ENCODE measurements around the gene GARIN3.

Gene GARIN3

DNA sequence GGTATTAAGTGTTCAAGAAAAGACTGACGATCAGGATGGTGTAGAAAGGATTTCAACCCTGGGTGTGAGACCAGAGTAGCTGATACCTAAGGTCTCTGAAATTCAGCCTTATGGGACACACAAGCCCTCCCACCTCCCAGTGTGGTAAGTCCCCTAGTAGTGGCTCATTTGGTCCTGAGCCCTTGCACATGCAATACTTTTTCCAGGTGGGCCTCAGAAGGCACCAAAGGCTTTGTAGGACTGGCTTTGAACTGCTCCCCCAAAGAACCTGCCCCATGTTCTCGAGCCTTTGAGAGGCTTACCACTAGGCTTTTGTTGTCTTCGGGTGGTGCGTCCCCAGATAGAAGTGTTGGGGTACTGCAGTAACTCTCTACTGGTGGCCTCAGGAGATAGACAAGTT lies 803 bp downstream of the GARIN3 start:
- Histone ChIP-seq H3K27me3 (ENCODE audit: insufficient read depth, low read length) (peaks cover 65% of the 10 kb centered on the region), H3K4me3 (ENCODE audit: low read depth, low read length) (no peak overlapping the region), H3K79me2 (ENCODE audit: control insufficient read depth, insufficient read depth, low read length, unreplicated experiment) (no peaks in the 10 kb centered on the region), H3K36me3 (ENCODE audit: insufficient read depth, low read length) (no peaks in the 10 kb centered on the region), H3K4me1 (ENCODE audit: control insufficient read depth, insufficient read depth, low read length, unreplicated experiment) (no peaks in the 10 kb centered on the region), H3K27ac (ENCODE audit: low read depth, low read length) (no peak overlapping the region), H2AFZ (ENCODE audit: low read length, unreplicated experiment) (no peak overlapping the region)

DNA sequence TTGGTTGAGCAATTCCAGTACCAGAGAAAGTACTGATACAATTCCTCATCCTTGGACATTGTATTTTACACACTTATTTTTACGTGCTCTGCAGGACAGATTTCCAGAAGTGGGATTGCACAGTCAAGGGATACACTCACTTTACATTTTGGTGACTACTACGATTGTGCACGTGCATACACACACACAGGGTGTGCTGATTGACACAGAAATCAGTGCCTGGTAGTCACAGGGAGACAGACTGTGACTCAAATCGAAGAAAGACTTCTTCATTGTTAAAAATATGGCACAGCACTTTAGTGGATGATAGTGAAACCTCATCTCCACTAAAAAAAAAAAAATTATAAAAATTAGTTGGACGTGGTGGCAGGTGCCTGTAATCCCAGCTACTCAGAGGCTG lies 1.5 kb downstream of the GARIN3 start:
- H3K27me3 ChIP-seq (ENCODE audit: insufficient read depth, low read length) = peaks cover 72% of the 10 kb centered on the region
- H2AFZ ChIP-seq (ENCODE audit: low read length, unreplicated experiment) = no peak overlapping the region
- H3K4me1 ChIP-seq (ENCODE audit: control insufficient read depth, insufficient read depth, low read length, unreplicated experiment) = no peaks in the 10 kb centered on the region
- H3K27ac ChIP-seq (ENCODE audit: low read depth, low read length) = no peak overlapping the region
- no peak overlapping the region for H3K4me3 ChIP-seq (ENCODE audit: low read depth, low read length)
- no peaks in the 10 kb centered on the region for H3K36me3 ChIP-seq (ENCODE audit: insufficient read depth, low read length)
- no peaks in the 10 kb centered on the region for H3K79me2 ChIP-seq (ENCODE audit: control insufficient read depth, insufficient read depth, low read length, unreplicated experiment)

DNA sequence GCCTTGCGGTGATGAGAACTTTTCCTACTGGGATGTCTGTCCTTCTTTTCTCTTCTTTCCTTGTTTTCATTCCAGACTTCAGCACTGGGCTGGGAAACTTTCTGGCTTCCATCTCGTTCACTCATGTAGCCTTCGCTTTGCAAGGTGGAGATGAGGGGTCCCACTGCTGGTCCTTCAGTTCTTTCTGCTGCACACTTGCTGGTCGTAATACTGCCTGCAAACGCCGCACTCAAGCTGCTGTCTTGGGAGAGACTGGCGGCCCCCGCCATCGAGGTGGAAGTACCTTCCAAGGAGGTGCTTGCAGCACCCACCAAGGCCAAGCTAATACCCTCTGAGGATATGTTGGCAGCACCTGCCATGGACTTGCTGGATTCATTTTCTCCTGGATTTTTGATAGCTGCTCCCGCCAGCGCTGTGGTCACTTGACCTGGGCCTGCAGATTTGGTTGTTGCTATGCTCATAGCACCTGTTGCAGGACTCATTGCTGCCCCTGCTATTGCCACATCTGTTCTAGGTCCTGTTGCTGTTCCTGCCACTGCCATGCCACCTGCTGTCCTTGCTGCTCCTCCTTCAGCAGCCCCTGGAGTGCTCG lies 3.0 kb downstream of the GARIN3 start:
- Histone ChIP-seq H3K36me3 (ENCODE audit: insufficient read depth, low read length) (no peaks in the 10 kb centered on the region), H3K27ac (ENCODE audit: low read depth, low read length) (no peak overlapping the region), H3K27me3 (ENCODE audit: insufficient read depth, low read length) (peaks cover 80% of the 10 kb centered on the region), H2AFZ (ENCODE audit: low read length, unreplicated experiment) (no peak overlapping the region), H3K4me1 (ENCODE audit: control insufficient read depth, insufficient read depth, low read length, unreplicated experiment) (no peaks in the 10 kb centered on the region), H3K4me3 (ENCODE audit: low read depth, low read length) (no peak overlapping the region), H3K79me2 (ENCODE audit: control insufficient read depth, insufficient read depth, low read length, unreplicated experiment) (no peaks in the 10 kb centered on the region)

- Histone ChIP-seq H3K4me1 (ENCODE audit: control insufficient read depth, insufficient read depth, low read length, unreplicated experiment) (no peaks in the 10 kb centered on the region), H3K36me3 (ENCODE audit: insufficient read depth, low read length) (no peaks in the 10 kb centered on the region), H2AFZ (ENCODE audit: low read length, unreplicated experiment) (no peak overlapping the region), H3K79me2 (ENCODE audit: control insufficient read depth, insufficient read depth, low read length, unreplicated experiment) (no peaks in the 10 kb centered on the region), H3K27me3 (ENCODE audit: insufficient read depth, low read length) (peaks cover 70% of the 10 kb centered on the region), H3K4me3 (ENCODE audit: low read depth, low read length) (no peak overlapping the region), H3K27ac (ENCODE audit: low read depth, low read length) (no peak overlapping the region)
Measured at GRCh38 chr5:157161996-157162395, 4.1 kb downstream of the GARIN3 start.

DNA sequence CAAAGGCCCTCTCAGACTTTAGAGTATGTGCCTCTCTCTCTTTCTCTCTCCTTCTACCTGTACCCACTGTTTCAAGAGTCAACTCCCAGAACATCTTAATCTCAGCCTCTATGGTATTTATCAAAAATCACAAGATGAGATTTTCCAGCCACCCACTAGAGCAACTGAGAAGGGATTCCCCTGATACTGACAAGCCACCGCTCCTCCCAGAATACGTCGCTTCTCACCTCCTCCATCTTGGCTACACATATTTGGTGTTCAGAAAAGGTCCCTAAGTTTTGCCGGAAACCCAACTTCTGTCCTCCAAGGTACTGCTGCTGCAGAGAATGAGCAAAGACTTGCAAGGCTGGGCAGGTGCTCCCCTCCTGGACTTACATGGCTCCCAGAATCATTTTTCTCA lies 6.1 kb downstream of the GARIN3 start:
- Histone ChIP-seq H3K79me2 (ENCODE audit: control insufficient read depth, insufficient read depth, low read length, unreplicated experiment) (no peaks in the 10 kb centered on the region), H3K27me3 (ENCODE audit: insufficient read depth, low read length) (peaks cover 52% of the 10 kb centered on the region), H3K27ac (ENCODE audit: low read depth, low read length) (no peak overlapping the region), H3K4me1 (ENCODE audit: control insufficient read depth, insufficient read depth, low read length, unreplicated experiment) (no peaks in the 10 kb centered on the region), H3K36me3 (ENCODE audit: insufficient read depth, low read length) (no peaks in the 10 kb centered on the region), H2AFZ (ENCODE audit: low read length, unreplicated experiment) (no peak overlapping the region), H3K4me3 (ENCODE audit: low read depth, low read length) (no peak overlapping the region)

- no peaks in the 10 kb centered on the region for H3K36me3 ChIP-seq (ENCODE audit: insufficient read depth, low read length)
- no peaks in the 10 kb centered on the region for H3K4me1 ChIP-seq (ENCODE audit: control insufficient read depth, insufficient read depth, low read length, unreplicated experiment)
- no peak overlapping the region for H3K4me3 ChIP-seq (ENCODE audit: low read depth, low read length)
- H3K79me2 ChIP-seq (ENCODE audit: control insufficient read depth, insufficient read depth, low read length, unreplicated experiment) = no peaks in the 10 kb centered on the region
- no peak overlapping the region for H2AFZ ChIP-seq (ENCODE audit: low read length, unreplicated experiment)
- H3K27me3 ChIP-seq (ENCODE audit: insufficient read depth, low read length) = peaks cover 46% of the 10 kb centered on the region
- H3K27ac ChIP-seq (ENCODE audit: low read depth, low read length) = no peak overlapping the region
Measured at GRCh38 chr5:157159209-157159751, 6.8 kb downstream of the GARIN3 start.

- Histone ChIP-seq H3K27me3 (ENCODE audit: insufficient read depth, low read length) (peaks cover 35% of the 10 kb centered on the region), H3K27ac (ENCODE audit: low read depth, low read length) (no peak overlapping the region), H3K36me3 (ENCODE audit: insufficient read depth, low read length) (no peaks in the 10 kb centered on the region), H3K4me1 (ENCODE audit: control insufficient read depth, insufficient read depth, low read length, unreplicated experiment) (no peaks in the 10 kb centered on the region), H2AFZ (ENCODE audit: low read length, unreplicated experiment) (no peak overlapping the region), H3K79me2 (ENCODE audit: control insufficient read depth, insufficient read depth, low read length, unreplicated experiment) (no peaks in the 10 kb centered on the region), H3K4me3 (ENCODE audit: low read depth, low read length) (no peak overlapping the region)
Measured at GRCh38 chr5:157157293-157157891, 8.7 kb downstream of the GARIN3 start.

DNA sequence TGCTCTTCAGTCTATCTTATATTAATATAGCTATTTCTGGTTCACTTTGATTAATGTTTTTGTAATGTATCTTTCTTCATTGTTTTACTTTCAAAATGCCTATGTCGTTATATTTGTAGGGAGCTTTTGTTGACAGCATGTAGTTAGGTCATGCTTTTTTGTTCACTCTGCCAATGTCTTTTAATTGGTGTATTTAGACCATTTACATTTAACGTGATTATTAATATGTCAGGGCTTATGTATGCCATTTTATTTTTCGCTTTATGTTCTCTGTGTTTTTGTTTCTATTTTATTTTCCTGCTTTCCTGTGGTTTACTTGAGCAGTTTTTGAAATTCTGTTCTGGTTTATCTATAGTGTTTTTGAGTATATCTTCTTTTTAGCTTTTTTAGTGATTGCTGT lies 10.8 kb downstream of the GARIN3 start:
- H2AFZ ChIP-seq (ENCODE audit: low read length, unreplicated experiment) = no peak overlapping the region
- no peak overlapping the region for H3K4me3 ChIP-seq (ENCODE audit: low read depth, low read length)
- no peaks in the 10 kb centered on the region for H3K4me1 ChIP-seq (ENCODE audit: control insufficient read depth, insufficient read depth, low read length, unreplicated experiment)
- no peak overlapping the region for H3K27ac ChIP-seq (ENCODE audit: low read depth, low read length)
- H3K79me2 ChIP-seq (ENCODE audit: control insufficient read depth, insufficient read depth, low read length, unreplicated experiment) = no peaks in the 10 kb centered on the region
- no peaks in the 10 kb centered on the region for H3K36me3 ChIP-seq (ENCODE audit: insufficient read depth, low read length)
- H3K27me3 ChIP-seq (ENCODE audit: insufficient read depth, low read length) = peaks cover 20% of the 10 kb centered on the region

- Histone ChIP-seq H2AFZ (ENCODE audit: low read length, unreplicated experiment) (no peak overlapping the region), H3K4me3 (ENCODE audit: low read depth, low read length) (no peak overlapping the region), H3K79me2 (ENCODE audit: control insufficient read depth, insufficient read depth, low read length, unreplicated experiment) (no peaks in the 10 kb centered on the region), H3K36me3 (ENCODE audit: insufficient read depth, low read length) (no peaks in the 10 kb centered on the region), H3K27me3 (ENCODE audit: insufficient read depth, low read length) (peaks cover 4% of the 10 kb centered on the region; the same call in 1 of the 2 replicates), H3K4me1 (ENCODE audit: control insufficient read depth, insufficient read depth, low read length, unreplicated experiment) (no peaks in the 10 kb centered on the region), H3K27ac (ENCODE audit: low read depth, low read length) (no peak overlapping the region)
Measured at GRCh38 chr5:157150995-157151394, 15.1 kb downstream of the GARIN3 start.

- Histone ChIP-seq H3K27me3 (ENCODE audit: insufficient read depth, low read length) (peaks cover 4% of the 10 kb centered on the region; the same call in 1 of the 2 replicates), H3K79me2 (ENCODE audit: control insufficient read depth, insufficient read depth, low read length, unreplicated experiment) (no peaks in the 10 kb centered on the region), H3K36me3 (ENCODE audit: insufficient read depth, low read length) (no peaks in the 10 kb centered on the region), H2AFZ (ENCODE audit: low read length, unreplicated experiment) (no peak overlapping the region), H3K4me3 (ENCODE audit: low read depth, low read length) (no peak overlapping the region), H3K27ac (ENCODE audit: low read depth, low read length) (no peak overlapping the region), H3K4me1 (ENCODE audit: control insufficient read depth, insufficient read depth, low read length, unreplicated experiment) (no peaks in the 10 kb centered on the region)
Measured at GRCh38 chr5:157148734-157149615, 17.1 kb downstream of the GARIN3 start.
